HepG2 (cell line): Measurements from ENCODE around the gene INAFM1. TPM values are rescaled to one million over a fixed set of nuclear protein-coding genes. Genes with fewer than 3 reads are reported as not detected.

ENCODE experiments used
- BORCS8-MEF2B ChIP-seq: sonication (generic); formaldehyde crosslinking; IDR thresholded peaks from 2 replicates; pipeline ENCODE4 v1.8.0; 2022; ENCODE audit warnings: mild to moderate bottlenecking, missing genetic modification reagents
- CENPT ChIP-seq: sonication (generic); formaldehyde crosslinking; IDR thresholded peaks from 2 replicates; pipeline ENCODE4 v1.8.0; 2022; ENCODE audit warnings: low read depth, mild to moderate bottlenecking, moderate library complexity, missing genetic modification reagents
- ELF1 ChIP-seq: sonication (generic); formaldehyde crosslinking; IDR thresholded peaks from 2 replicates; pipeline ENCODE4 v1.4.0; 2020; ENCODE audit warnings: missing genetic modification reagents
- ERF ChIP-seq: IDR thresholded peaks from 2 replicates; pipeline ENCODE4 v1.6.1; 2018; ENCODE audit warnings: missing biosample characterization, missing genetic modification reagents
- GTF3A ChIP-seq: sonication (generic); formaldehyde crosslinking; conservative IDR thresholded peaks from 2 replicates; pipeline ENCODE4 v1.4.0; 2020; ENCODE audit warnings: mild to moderate bottlenecking, missing genetic modification reagents
- HES4 ChIP-seq: sonication (generic); formaldehyde crosslinking; IDR thresholded peaks from 2 replicates; pipeline ENCODE4 v1.9.0; 2021; ENCODE audit warnings: mild to moderate bottlenecking, missing genetic modification reagents, borderline replicate concordance
- KDM5B ChIP-seq: sonication (generic); formaldehyde crosslinking; IDR thresholded peaks from 2 replicates; pipeline ENCODE4 v1.4.0; 2020; ENCODE audit warnings: missing genetic modification reagents, mild to moderate bottlenecking, borderline replicate concordance
- MIER3 ChIP-seq: IDR thresholded peaks from 2 replicates; pipeline ENCODE4 v1.6.1; 2016; ENCODE audit warnings: missing compliant biosample characterization, borderline replicate concordance
- NAIF1 ChIP-seq: sonication (generic); formaldehyde crosslinking; IDR thresholded peaks from 2 replicates; pipeline ENCODE4 v1.5.0; 2020; ENCODE audit warnings: mild to moderate bottlenecking, missing genetic modification reagents, borderline replicate concordance
- PPARG ChIP-seq: conservative IDR thresholded peaks from 2 replicates; pipeline ENCODE4 v1.6.1; 2016; ENCODE audit warnings: missing biosample characterization, missing genetic modification reagents
- REL ChIP-seq: sonication (generic); formaldehyde crosslinking; conservative IDR thresholded peaks from 2 replicates; pipeline ENCODE4 v1.8.0; 2022; ENCODE audit warnings: mild to moderate bottlenecking, missing genetic modification reagents, moderate library complexity
- REPIN1 ChIP-seq: sonication (generic); formaldehyde crosslinking; IDR thresholded peaks from 2 replicates; pipeline ENCODE4 v1.8.0; 2022; ENCODE audit warnings: missing genetic modification reagents, low read depth, mild to moderate bottlenecking, borderline replicate concordance
- ZEB1 ChIP-seq: IDR thresholded peaks from 2 replicates; pipeline ENCODE4 v1.6.1; 2012; ENCODE audit warnings: mild to moderate bottlenecking, low read depth, inconsistent platforms; ENCODE audit not compliant: insufficient replicate concordance
- ZFP62 ChIP-seq: sonication (generic); formaldehyde crosslinking; IDR thresholded peaks from 2 replicates; pipeline ENCODE4 v1.4.0; 2020; ENCODE audit warnings: missing genetic modification reagents
- ZKSCAN1 ChIP-seq: fragments of 150-350 bp; IDR thresholded peaks from 2 replicates; pipeline ENCODE4 v1.6.1; 2014; ENCODE audit warnings: low read length
- ZNF543 ChIP-seq: sonication (generic); formaldehyde crosslinking; IDR thresholded peaks from 2 replicates; pipeline ENCODE4 v1.4.0; 2020; ENCODE audit warnings: mild to moderate bottlenecking, missing genetic modification reagents
- ZNF547 ChIP-seq: sonication (generic); formaldehyde crosslinking; IDR thresholded peaks from 2 replicates; pipeline ENCODE4 v1.5.1; 2020; ENCODE audit warnings: mild to moderate bottlenecking, missing genetic modification reagents
- ZNF766 ChIP-seq: sonication (generic); formaldehyde crosslinking; IDR thresholded peaks from 2 replicates; pipeline ENCODE4 v1.5.0; 2020; ENCODE audit warnings: missing genetic modification reagents, borderline replicate concordance
- polyA plus RNA-seq, 8 experiments: library from polyadenylated mRNA; depleted of rRNA in 3 of 8; stranded (reverse) in 7 of 8; unstranded in 1 of 8; fragments of >200 nt; fragmentation: Illumina TruSeq in 4 of 8; extraction: Trizol in 4 of 8; gene quantifications; 2 replicates each; pipeline versions ENCODE4 v1.2.1 to v1.2.3, GENCODE V29; 2011 to 2016; ENCODE audit warnings: low read depth in 4 of 8, missing spikeins in 1 of 8, mixed read lengths in 1 of 8; ENCODE audit not compliant: insufficient read depth in 1 of 8
- total RNA-seq, 5 experiments: library from RNA; depleted of rRNA; stranded (reverse); fragments of >200 nt; fragmentation: Illumina TruSeq; extraction: Trizol; gene quantifications; 2 replicates each; pipeline ENCODE4 v1.2.3, GENCODE V29; 2016; ENCODE audit warnings: low read depth in 1 of 5
- TF ChIP-seq, protein P1 (sequence below): sonication (generic); formaldehyde crosslinking; IDR thresholded peaks from 2 replicates; pipeline ENCODE4 v1.4.0; 2020; ENCODE audit warnings: missing genetic modification reagents
- TF ChIP-seq, protein P2 (sequence below): sonication (generic); formaldehyde crosslinking; IDR thresholded peaks from 2 replicates; pipeline ENCODE4 v1.5.0; 2020; ENCODE audit warnings: missing genetic modification reagents
- TF ChIP-seq, protein P3 (sequence below): sonication (generic); formaldehyde crosslinking; IDR thresholded peaks from 2 replicates; pipeline ENCODE4 v1.4.0; 2020; ENCODE audit warnings: missing genetic modification reagents

INAFM1 gene
- total and polyA plus RNA-seq, 2 of the 13 experiments (the other 11 are each of a cell fraction or from before 2014, with no cell fraction given) = 0.88 to 1.9 TPM

- TF ChIP-seq, protein P1, sequence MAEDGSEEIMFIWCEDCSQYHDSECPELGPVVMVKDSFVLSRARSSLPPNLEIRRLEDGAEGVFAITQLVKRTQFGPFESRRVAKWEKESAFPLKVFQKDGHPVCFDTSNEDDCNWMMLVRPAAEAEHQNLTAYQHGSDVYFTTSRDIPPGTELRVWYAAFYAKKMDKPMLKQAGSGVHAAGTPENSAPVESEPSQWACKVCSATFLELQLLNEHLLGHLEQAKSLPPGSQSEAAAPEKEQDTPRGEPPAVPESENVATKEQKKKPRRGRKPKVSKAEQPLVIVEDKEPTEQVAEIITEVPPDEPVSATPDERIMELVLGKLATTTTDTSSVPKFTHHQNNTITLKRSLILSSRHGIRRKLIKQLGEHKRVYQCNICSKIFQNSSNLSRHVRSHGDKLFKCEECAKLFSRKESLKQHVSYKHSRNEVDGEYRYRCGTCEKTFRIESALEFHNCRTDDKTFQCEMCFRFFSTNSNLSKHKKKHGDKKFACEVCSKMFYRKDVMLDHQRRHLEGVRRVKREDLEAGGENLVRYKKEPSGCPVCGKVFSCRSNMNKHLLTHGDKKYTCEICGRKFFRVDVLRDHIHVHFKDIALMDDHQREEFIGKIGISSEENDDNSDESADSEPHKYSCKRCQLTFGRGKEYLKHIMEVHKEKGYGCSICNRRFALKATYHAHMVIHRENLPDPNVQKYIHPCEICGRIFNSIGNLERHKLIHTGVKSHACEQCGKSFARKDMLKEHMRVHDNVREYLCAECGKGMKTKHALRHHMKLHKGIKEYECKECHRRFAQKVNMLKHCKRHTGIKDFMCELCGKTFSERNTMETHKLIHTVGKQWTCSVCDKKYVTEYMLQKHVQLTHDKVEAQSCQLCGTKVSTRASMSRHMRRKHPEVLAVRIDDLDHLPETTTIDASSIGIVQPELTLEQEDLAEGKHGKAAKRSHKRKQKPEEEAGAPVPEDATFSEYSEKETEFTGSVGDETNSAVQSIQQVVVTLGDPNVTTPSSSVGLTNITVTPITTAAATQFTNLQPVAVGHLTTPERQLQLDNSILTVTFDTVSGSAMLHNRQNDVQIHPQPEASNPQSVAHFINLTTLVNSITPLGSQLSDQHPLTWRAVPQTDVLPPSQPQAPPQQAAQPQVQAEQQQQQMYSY = no peak
- no peak for TF ChIP-seq ZNF543 (CRISPR knock-in tag)
- no peak for TF ChIP-seq MIER3 (CRISPR knock-in tag)
- TF ChIP-seq, protein P2, sequence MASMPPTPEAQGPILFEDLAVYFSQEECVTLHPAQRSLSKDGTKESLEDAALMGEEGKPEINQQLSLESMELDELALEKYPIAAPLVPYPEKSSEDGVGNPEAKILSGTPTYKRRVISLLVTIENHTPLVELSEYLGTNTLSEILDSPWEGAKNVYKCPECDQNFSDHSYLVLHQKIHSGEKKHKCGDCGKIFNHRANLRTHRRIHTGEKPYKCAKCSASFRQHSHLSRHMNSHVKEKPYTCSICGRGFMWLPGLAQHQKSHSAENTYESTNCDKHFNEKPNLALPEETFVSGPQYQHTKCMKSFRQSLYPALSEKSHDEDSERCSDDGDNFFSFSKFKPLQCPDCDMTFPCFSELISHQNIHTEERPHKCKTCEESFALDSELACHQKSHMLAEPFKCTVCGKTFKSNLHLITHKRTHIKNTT (CRISPR knock-in tag) = no peak
- no peak for TF ChIP-seq CENPT (CRISPR knock-in tag)
- TF ChIP-seq ELF1 (CRISPR knock-in tag) = no peak
- TF ChIP-seq ERF = no peak
- no peak for TF ChIP-seq ZNF547 (CRISPR knock-in tag)
- no peak for TF ChIP-seq ZEB1
- TF ChIP-seq PPARG (CRISPR knock-in tag) = no peak
- no peak; the same call in 1 of the 2 replicates for TF ChIP-seq KDM5B (CRISPR knock-in tag)
- TF ChIP-seq ZKSCAN1 = no peak
- no peak for TF ChIP-seq REL
- no peak for TF ChIP-seq HES4
- TF ChIP-seq NAIF1 (CRISPR knock-in tag) = no peak
- no peak for TF ChIP-seq ZFP62
- TF ChIP-seq GTF3A (CRISPR knock-in tag) = no peak
- 0 out of 2 replicates have a peak, but pooled peaks have one; percentile 23 for TF ChIP-seq ZNF766 (CRISPR knock-in tag)
- TF ChIP-seq, protein P3, sequence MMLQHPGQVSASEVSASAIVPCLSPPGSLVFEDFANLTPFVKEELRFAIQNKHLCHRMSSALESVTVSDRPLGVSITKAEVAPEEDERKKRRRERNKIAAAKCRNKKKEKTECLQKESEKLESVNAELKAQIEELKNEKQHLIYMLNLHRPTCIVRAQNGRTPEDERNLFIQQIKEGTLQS (CRISPR knock-in tag) = no peak
- no peak for TF ChIP-seq REPIN1 (CRISPR knock-in tag)
- no peak for TF ChIP-seq BORCS8-MEF2B
Measured at GRCh38 chr19:47226426-47227351, 48.0 kb upstream of the INAFM1 start (continued).
